A673 (cell line): ENCODE results near the gene PTPN20.

Experiments
- EZH2 ChIP-seq: fragments of 200-600 bp; sonication (generic); IDR thresholded peaks from 2 replicates; pipeline ENCODE4 v1.6.1; 2017; ENCODE audit warnings: borderline replicate concordance, low read depth, mild to moderate bottlenecking, mixed read lengths, antibody characterized with exemption, low read length; ENCODE audit not compliant: poor library complexity, severe bottlenecking
- TF ChIP-seq, protein P1 (sequence below): fragments of 300-800, 200-600 bp; sonication (generic); conservative IDR thresholded peaks from 2 replicates; pipeline ENCODE4 v1.5.1; 2017; ENCODE audit warnings: low read depth, mild to moderate bottlenecking, antibody characterized with exemption, low read length, moderate library complexity, mixed read lengths

DNA sequence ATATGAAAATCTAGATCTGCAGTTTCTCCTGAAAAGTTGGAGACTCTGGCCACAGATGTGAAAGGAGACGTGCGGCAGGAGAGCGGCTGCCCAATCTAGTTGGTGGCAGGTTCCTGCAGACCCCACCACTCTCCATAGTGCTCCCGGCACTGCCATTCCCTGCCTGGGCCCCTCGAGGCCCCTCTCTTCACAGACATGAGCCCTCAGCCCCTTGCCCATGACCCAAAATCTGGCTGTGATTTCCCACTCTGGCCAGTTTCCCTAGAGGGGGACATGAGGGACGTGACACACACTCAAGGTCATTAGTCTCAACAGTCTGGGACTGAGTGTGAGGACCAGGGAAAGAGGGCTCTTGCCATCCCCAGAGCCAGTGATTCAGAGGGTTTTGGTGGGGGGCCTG lies 138.7 kb downstream of the PTPN20 start:
- TF ChIP-seq, protein P1, sequence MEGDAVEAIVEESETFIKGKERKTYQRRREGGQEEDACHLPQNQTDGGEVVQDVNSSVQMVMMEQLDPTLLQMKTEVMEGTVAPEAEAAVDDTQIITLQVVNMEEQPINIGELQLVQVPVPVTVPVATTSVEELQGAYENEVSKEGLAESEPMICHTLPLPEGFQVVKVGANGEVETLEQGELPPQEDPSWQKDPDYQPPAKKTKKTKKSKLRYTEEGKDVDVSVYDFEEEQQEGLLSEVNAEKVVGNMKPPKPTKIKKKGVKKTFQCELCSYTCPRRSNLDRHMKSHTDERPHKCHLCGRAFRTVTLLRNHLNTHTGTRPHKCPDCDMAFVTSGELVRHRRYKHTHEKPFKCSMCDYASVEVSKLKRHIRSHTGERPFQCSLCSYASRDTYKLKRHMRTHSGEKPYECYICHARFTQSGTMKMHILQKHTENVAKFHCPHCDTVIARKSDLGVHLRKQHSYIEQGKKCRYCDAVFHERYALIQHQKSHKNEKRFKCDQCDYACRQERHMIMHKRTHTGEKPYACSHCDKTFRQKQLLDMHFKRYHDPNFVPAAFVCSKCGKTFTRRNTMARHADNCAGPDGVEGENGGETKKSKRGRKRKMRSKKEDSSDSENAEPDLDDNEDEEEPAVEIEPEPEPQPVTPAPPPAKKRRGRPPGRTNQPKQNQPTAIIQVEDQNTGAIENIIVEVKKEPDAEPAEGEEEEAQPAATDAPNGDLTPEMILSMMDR = no peak
- TF ChIP-seq EZH2 = no peak
